ENCODE data around the gene ACP2.

GRCh38 chr11:47264521-47264920, 15.9 kb upstream of the ACP2 start:
- TF ChIP-seq POLR2A (IDR thresholded peaks at IDR 0.05) = no peak
- TF ChIP-seq CTCF (IDR thresholded peaks at IDR 0.05) = no peak
